Measurements from ENCODE around the gene ADAMTS12.

ADAMTS12 gene

DNA sequence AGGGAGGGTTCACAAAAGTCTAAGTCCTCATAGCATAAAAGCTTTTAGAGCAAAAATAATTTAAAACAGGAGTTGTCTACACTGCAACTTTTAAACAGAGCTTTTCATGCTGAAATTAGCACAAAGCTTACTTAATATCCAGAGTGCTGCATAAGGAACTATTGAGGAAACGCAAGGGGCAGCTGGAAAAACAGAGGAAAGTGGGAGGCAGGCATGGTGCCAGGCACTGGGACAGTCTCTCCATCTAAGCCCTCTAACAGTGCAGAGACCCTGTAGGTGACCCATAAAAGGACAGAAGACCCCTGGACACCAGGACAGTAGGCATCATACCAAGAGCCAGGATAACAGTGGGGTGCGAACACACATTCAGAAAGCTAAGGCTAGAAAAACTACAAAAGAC lies 49.3 kb downstream of the ADAMTS12 start:
- DNase-seq, result no peak

DNA sequence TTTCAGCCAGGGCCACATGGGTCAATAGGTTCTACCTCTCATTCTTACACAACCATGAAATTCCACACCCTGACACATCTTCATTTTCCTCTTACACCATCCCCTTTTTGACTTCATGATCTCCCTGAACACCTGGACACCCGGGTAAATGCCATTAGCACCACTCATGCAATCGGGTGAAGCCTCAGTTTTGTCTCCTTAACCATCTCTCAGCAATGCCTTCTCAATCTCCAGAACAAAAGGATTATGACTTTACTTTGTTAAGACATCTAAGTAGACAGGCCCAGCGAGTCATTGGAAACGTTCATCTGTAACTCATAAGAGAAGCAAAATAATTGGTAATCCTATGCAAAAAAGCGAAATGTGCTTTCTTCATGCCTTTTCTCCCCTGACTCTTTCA lies 49.9 kb downstream of the ADAMTS12 start:
- no peak for DNase-seq

DNA sequence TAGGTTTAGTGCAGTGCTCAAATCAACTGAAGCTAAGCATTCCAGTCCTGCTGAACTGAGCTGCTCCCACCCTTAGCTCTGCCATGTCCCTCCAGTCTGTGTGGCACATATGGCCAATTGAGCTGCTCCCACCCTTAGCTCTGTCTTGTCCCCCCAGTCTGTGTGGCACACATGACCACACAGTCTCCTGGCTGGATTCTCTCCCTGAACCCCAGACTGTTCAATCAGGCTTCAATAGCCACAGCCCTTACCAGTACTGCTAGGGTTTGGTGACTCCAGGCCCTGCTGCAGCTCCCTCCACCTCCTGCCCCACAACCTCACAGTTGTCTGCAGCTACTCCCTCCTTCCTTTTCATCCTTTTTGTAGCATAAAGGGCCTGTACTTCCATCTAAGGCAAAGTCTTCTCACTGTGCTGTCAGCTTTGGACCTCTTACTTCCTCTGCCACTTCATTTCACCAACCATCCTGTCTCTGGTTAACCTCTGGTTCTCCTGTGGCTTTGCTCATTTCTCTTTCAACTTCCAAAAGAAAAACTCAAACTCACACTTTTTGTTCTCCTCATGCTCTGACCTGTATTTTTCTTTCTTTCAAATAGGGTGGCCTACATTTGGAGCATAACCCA lies 50.8 kb downstream of the ADAMTS12 start:
- DNase-seq, result no peak

DNA sequence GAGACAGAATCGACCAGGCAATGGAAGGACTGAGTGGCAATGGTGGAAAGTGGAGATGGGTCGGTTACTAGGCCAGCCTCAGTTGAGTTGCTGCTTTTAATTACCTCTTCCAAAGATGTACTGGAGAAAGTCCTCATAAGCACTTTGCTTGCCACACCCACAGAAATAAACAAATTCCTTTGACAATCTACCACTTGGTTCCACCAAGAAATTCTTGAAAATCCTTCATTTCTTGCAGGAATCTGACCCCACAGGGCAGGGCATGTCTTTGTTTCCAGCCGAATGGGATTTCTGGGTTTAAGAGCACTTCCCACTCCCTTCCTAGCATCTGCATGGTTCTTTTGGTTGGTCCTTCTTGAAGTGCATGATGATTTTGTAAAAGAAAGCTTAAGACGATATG lies 54.5 kb downstream of the ADAMTS12 start:
- DNase-seq, result no peak

DNA sequence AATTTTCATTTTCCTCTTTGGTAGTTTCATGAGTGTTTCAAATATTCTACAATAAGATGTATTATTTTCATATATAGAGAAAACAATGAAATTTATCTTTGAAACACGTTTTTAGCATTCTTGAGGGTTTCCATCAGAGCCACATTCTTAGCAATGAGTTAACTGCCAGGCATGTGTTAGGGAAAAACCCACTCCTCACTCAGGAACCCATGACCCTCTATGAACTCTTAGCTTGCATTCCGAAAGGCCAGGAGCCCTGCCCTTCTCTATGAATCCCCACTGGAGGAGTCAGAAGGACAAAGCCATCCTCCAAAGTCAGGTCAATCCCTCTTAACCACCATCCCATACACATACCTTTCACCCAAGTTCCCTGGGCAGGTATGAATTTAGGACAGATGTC lies 57.5 kb downstream of the ADAMTS12 start:
- DNase-seq, result no peak

DNA sequence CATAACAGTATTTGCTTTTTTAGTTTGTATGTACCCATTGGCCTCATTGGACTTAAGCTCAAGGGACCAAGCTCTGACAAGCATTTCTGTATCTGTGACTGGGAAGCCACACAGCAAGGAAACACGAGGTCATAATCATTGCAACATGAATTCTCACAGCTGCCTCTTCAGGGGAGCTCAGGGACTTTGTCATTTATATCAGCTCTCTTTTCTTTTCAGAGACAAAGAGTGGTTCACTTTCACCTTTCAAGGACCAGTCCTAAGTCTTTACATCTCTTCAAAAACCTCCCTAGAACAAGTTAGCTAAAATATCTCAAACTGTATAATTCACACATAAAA lies 58.6 kb downstream of the ADAMTS12 start:
- DNase-seq, result no peak

DNA sequence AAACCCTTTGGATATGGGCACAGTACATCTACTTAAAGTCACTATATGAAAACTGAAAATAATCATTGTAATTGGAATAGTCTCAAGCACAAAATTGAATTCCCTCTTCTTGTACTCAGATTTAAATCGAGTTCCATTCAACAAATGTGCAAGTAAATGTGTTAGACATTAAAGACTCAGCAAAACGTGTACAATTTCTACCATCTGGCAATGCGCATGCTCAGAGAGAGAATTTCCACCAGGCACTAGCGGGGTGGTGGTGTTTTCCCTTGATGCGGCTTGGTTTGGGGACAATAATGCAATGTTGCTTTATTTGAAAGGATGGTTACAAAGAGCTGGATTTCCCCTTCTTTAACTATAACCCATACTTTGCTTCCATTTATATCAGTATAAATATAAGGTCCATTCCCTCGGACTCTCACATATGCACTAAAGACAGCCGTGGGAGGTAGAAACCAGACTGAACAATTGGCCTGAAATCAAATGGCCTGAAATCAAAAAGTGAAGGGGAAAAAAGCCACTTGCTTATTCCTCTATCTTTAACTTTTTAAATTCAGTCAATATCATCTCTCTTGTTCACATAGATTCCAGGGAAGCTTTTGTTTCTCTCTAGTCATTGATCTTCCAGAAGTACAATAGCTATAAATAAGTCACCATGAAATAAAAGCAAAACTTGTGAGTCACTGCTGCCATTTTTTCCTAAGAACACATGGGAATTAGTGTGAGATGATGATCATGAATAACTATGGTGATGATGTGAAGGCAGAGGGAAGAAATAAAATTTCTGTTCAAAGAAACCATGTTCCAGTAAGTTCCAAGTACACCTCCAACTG lies 59.2 kb downstream of the ADAMTS12 start:
- DNase-seq, result no peak

DNA sequence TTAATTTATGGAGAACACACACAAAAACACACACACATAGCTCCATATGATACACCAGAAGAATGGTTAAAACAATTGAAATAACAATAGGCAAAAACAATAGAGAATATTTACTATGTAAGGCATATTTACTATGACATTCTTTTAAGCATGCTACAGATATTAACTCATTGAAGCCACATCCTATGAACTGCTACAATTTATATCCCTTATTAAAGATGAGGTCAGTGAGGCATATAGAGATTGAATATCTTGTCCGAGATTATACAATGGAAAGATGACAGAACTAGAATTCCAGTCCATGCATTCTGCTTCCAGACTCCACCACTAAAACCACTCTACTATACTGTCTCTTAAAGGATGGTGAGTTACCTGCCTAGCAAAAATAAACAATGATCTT lies 60.7 kb downstream of the ADAMTS12 start:
- no peak for DNase-seq

DNA sequence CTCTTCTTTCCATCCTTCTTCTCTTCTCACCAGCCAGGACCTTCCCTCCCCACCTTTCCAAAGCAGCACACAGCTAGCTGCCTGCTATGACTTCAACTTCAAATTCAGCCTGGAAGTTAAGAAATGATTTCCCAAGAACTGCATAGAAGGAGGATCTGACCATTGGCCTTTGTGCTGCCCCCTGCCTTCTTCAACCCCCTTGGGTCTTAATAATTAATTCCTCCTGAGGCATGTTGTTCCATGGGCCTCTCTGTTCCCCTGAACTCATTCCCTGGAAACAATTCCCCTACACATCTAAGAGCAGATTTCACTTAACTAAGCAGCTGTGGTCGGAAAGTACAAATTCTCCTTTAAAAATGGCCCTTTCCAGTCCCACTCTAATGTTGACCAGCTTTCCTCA lies 62.4 kb downstream of the ADAMTS12 start:
- DNase-seq, result no peak

DNA sequence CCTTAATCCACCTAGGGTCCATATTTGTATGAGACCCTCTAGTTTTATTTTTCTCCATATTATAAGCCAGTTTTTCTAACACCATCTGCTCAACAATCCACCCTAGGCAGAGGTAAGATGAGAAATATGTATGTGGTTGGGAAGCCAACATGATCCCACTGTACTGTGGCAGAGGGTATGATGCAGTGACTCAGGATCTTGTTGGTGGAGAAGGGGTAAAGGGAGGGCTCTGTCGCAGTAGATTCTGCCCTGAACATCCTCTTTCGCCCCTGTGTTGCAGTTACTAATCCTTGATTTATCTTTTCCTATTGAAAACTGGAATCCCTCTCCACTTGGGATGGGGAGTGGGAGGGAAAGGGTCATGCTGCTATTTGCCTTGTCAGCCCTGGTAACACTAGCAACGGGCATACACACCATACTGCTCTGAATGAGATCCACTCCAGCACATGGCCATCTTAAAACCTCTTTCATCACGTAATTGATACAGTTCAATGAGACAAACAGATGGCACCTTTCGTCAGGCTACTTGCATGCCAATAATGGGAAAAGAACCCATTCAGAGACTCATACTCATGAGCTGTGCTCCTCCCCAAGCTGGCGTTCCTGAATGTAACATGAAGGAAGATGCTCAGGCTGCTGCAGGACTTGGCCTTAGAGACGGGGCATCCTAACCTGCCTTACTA lies 63.0 kb downstream of the ADAMTS12 start:
- DNase-seq, result no peak

DNA sequence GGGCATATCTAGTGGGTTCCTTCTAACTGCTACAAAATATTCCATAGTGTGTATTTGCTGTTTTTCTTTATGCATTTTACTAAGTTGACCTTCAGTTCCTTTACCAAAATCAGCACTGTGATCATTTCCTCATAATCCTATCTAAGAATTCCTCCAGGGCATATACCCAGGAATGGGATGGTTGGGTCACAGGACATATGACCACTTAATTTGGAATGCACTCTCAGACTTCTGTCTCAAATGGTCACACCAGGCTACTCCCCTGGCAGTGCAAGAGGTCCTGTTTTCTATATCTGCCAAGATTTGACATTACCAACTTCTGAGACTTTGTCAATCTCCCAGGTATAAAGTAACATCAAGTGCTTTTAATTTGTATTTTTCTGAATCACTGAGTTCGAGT lies 63.9 kb downstream of the ADAMTS12 start:
- no peak for DNase-seq

DNA sequence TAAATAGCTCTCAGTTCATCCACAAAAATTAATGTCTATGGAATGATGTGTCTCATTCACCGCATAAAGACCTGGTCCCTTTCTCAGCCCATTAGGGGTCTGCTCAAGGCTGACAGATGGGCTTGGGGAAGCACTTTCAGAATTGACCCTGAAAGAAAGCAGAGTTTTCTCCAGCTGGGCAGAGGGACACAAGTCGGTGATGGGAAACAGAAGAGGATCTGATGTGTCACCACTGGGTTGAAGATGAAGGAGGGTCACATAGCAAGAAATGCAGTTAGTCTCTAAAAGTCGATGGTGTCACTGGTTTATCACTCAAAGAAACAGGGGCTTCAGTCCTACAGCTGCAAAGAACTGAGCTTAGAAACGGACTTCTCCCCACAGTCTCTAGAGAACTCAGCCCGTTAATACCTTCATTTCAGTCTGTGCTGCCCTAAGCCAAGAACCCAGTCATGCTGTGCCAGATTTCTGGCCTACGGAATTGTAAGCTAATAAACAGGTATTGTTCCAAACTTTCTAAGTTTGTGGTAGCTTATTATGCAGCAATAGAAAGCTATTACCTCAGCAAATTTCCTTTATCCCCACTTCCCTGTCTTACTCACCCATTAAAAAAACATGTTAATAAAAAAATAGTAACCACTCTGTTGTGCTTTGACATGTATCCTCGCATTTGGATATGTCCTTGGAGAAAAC lies 64.6 kb downstream of the ADAMTS12 start:
- DNase-seq, result no peak

DNA sequence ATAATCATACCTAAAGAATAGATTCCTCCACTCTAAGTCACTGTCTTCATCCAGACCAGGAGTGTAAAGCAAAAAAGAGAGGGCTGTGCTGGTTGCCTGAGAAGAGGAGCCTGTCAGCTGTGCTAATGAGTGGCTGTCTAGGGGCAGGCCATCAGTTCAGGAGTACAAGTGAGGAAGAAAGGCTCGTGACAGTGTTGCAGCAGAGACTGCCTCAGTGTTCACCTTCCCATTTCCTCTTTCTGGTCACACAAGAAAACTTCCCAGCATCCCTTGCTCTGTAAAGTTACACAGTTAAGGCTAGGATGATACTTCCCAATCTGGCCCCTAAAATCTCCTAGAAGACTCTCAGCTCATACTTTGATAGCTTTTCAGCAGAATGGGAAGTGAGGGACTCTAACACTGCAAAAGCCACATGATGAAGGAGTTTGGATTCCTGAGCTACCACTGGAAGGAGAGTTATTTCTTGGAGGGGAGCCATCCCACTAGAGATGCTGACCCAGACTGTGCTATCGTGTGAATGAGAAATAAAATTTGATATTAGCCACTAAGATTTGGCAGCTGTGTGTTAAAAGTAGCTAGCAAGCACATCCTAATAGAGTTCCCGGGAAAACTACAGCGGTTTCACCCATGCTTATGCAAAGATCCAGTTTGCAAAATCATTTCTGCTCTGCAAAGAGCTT lies 67.1 kb downstream of the ADAMTS12 start:
- DNase-seq, result no peak

DNA sequence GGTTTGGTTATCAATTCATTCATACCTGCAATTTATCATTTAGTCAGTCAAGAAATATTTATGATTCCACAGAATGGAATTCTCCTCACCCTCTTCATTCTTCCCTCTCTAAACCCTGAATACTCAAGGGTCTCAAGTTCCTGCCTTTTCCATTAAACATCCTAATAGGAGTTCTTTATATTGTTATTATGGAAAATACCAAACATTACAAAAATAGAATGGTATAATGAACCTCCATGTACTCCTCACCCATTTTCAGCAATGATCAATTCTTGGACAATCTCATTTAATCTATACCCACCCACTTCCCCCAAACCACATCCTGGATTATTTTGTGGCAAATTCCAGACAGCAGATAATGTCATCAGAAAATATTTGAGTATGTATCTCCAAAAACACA lies 74.5 kb downstream of the ADAMTS12 start:
- no peak for DNase-seq

DNA sequence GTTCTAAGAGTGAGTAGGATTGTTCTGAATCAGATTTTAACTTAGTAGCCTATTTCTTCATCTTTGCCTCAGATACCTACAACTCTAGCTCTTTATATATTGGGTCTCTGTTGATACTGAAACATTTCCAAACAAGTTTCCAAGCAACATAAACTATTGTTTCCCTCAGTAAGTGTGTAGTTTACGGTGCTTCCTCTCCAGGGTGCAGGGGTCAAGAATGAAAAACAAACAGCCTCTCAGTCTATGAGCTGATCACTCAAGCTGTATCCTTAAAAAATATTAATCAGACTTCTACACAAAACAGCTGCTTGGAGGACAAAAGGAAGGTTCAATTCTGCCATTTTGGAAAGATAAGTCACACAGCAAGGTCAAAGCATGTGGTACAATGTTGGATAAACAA lies 75.0 kb downstream of the ADAMTS12 start:
- no peak for DNase-seq

DNA sequence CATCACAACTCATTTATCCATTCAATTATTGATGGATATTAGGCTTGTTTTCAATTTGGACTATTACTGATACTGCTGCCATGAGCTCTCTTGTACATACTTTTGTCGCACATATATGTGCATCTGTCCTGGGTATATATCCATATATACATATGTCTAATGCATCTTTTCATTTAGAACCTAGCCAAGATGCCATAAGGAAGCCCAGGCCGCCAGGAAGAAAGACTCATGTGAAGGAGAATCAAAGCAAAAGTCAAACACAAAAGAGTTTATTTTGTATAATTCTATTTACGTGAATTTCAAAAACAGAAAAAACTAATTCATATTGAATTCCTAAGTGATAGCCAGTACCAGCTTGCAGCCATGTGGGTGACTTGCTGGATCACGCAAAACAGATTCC lies 79.0 kb downstream of the ADAMTS12 start:
- no peak for DNase-seq

DNA sequence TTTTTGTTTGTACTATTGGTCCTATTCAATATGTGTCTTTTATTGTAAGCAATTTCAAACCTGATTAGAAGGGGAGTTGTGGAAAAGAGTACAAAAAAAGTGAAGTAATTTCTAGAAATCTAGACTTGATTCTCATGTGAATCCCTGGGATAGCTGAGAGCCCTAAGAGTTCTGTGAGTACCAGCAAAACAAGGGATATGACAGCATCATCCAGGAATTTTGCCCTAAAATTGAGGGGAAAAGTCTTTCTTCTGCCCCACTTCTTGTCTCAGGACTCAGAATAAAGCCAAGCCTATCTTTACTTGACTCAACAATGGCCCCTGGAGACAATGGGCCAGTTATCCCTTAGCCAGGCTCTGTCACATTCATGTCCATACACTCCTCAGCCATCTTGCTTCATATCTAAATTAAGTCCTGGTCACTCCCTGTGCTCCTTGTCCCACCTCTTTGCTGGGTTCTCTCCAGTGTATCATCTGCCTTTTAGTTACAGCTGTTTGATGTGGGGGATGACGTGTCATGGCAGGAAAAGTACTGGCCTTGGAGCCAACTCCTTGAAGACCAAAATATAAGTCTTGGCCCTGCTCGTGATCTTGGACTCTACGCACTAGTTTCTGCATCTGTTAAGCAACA lies 81.2 kb downstream of the ADAMTS12 start:
- no peak for DNase-seq

DNA sequence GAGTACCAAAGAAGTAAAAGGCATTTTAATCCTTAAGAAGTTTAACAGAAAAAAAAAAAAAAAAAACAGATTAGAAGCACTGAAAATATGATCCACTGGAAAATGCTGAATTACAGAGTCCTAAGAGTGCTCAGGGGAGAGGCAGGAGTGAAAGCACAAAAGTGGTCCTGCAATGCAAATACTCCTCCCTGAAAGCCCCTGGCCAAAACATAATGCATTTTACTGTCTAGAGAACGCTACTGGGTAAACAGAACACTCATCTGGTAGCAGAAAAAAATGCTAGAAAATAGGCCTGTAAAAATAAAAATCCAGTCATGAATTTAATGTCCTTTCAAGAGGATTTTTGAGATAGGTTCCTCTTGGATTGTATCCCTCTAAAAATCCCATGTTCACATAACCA lies 81.9 kb downstream of the ADAMTS12 start:
- DNase-seq, result no peak

DNA sequence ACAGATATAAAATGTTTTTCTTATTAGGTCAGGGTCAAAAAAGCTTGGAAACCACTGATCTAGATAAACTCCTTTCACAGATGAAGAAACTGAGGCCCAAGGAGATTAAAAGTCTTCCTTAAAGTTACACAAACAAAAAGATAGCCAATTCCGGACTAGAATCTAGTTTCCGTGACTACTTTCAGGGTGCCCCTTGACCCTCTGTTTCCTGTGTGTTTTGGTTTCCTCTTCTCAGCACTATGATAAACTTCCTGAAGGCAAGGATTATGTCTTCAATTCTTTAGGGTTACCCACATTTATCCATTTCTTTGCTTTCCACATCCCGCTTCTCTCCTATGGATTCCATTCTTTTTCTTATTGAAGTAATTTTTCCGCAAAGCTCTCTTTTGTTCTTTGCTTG lies 83.1 kb downstream of the ADAMTS12 start:
- DNase-seq, result no peak

DNA sequence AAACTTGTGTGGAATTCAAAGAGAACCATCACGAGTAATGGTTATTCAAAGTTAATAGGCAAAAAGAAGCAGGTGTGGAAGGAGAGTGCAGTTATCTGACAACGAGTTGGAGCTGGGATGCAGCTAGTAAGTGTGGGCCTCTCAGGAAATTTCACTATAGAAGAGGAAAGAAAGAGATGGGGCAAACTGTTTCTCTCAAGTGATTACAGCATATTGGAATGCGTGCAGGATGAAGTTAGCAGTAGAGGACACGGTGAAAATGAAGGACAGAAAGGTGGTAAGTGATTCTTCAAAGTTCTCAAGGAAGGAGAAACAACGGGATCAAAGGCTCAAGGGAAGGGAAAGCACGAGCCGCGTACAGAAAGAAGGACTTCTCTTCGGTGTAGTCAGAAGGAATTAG lies 84.0 kb downstream of the ADAMTS12 start:
- no peak for DNase-seq

DNA sequence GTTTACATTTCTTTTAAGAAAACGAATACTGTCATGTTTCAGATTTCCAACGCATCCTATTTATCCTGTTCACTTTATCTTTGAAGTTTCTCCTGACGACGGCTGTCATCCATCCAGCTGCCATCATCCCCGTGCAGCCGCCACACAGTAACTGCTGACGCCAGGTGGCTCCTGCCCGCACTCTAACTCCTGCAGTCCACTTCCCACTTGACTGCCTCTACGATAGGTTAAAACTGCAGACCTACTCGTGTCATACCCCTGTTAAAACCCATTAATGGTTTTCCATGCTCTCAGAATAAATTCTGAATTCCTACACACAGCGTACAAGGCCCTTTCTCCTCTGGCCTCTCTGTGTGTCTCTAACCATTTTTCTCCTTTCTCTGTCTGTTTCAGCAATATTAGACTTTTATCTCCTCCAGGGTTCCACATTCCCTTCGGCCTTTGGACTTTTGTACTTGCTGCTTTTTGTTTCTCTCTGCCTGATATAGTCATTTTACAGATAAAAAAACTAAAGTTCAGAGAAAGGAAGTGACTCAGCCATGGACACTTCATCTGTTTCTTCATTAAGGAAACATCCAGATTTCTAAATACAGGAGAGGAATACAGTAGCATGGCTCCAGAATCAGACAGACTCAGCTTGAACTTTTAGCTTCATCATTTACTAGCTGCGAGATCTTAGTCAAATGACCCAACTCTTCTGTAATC lies 84.9 kb downstream of the ADAMTS12 start:
- DNase-seq, result no peak

DNA sequence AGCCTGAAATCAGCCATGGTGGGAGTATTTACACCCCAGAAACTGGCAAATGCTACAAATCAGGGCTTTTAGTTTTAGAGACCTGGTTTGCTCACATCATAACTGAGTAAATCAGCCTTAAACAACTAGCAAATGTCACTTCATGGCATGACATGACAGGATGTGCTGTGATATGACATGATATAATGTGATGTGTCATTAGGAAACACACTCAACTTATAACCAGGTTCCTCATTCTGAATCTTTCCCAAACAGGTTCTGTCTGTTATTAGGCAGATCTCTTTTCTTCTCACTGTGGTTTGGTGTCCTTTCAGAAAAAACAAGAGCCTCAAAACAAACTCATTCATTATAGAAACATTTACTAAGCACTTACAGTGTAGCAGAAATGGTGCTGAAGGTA lies 90.5 kb downstream of the ADAMTS12 start:
- DNase-seq, result no peak
